CD14-positive monocyte (primary cell): ENCODE results near the gene UNC93B1. TPM values are rescaled to one million over a fixed set of nuclear protein-coding genes. Genes with fewer than 3 reads are reported as not detected.
"Not testable (repeated sequence)": the region's sequence is repeated elsewhere in the genome, so short reads cannot be mapped to it uniquely, and the experiment has no call there.

Experiments used
- DNase-seq, 3 donors: peaks; one replicate each; pipeline ENCODE4 v3.0.0-alpha.2; 2011 to 2022
- H2AFZ ChIP-seq: 2 replicates; pipeline ENCODE4 v1.6.0; 2012; ENCODE audit warnings: mild to moderate bottlenecking, low read depth, low read length, inconsistent platforms; ENCODE audit not compliant: insufficient read depth, poor library complexity, severe bottlenecking
- H3K27ac ChIP-seq, 2 donors: 1 replicate in 1 of 2; 2 replicates in 1 of 2; pipeline ENCODE4 v1.5.1; 2012 to 2013; ENCODE audit warnings: low read length in 2 of 2, control low read depth in 1 of 2, inconsistent platforms in 1 of 2, low read depth in 1 of 2, mild to moderate bottlenecking in 1 of 2
- H3K27me3 ChIP-seq, 2 donors: one replicate each; pipeline versions ENCODE4 v1.6.0 to v1.6.1; 2011 to 2013; ENCODE audit warnings: low read length in 2 of 2; ENCODE audit not compliant: control insufficient read depth in 2 of 2, insufficient read depth in 2 of 2
- H3K36me3 ChIP-seq, 2 donors: replicated peaks in 1 of 2; 1 replicate in 1 of 2; 2 replicates in 1 of 2; pipeline versions ENCODE4 v1.5.1 to v1.6.1; 2012 to 2013; ENCODE audit warnings: low read length in 2 of 2, control low read depth in 1 of 2, inconsistent platforms in 1 of 2, mild to moderate bottlenecking in 1 of 2; ENCODE audit not compliant: insufficient read depth in 2 of 2, control insufficient read depth in 1 of 2
- H3K4me1 ChIP-seq, 2 donors: 1 replicate in 1 of 2; 2 replicates in 1 of 2; pipeline versions ENCODE4 v1.5.1 to v1.6.1; 2012 to 2013; ENCODE audit warnings: low read length in 2 of 2, control low read depth in 1 of 2, inconsistent platforms in 1 of 2, mild to moderate bottlenecking in 1 of 2, moderate library complexity in 1 of 2; ENCODE audit not compliant: insufficient read depth in 2 of 2, control insufficient read depth in 1 of 2
- H3K4me2 ChIP-seq: replicated peaks from 2 replicates; pipeline ENCODE3; 2012; ENCODE audit warnings: low read length, moderate library complexity, mild to moderate bottlenecking; ENCODE audit not compliant: poor library complexity, severe bottlenecking; ENCODE audit errors: extremely low read depth
- H3K4me3 ChIP-seq, 3 experiments: fragments of 200-600 bp in 1 of 3; sonication (generic) in 1 of 3; replicated peaks in 1 of 3; 1 replicate in 2 of 3; 2 replicates in 1 of 3; pipeline ENCODE4 v1.5.1; 2011 to 2013; ENCODE audit warnings: low read length in 3 of 3, mild to moderate bottlenecking in 3 of 3, control low read depth in 2 of 3, low read depth in 2 of 3, inconsistent platforms in 1 of 3, moderate library complexity in 1 of 3
- H3K79me2 ChIP-seq: 2 replicates; pipeline ENCODE4 v1.6.0; 2012; ENCODE audit warnings: mild to moderate bottlenecking, control low read depth, inconsistent platforms, low read length, moderate library complexity; ENCODE audit not compliant: insufficient read depth
- H3K9ac ChIP-seq: 2 replicates; pipeline ENCODE4 v1.6.0; 2017; ENCODE audit warnings: low read length, mild to moderate bottlenecking; ENCODE audit not compliant: insufficient read depth, poor library complexity, severe bottlenecking
- H3K9me3 ChIP-seq, 2 donors: replicated peaks in 1 of 2; 1 replicate in 1 of 2; 2 replicates in 1 of 2; pipeline versions ENCODE4 v1.5.1 to v1.6.1; 2012 to 2013; ENCODE audit warnings: low read length in 2 of 2, control low read depth in 1 of 2; ENCODE audit not compliant: control insufficient read depth in 1 of 2, insufficient read depth in 1 of 2
- H4K20me1 ChIP-seq: 2 replicates; pipeline ENCODE4 v1.6.0; 2012; ENCODE audit warnings: mild to moderate bottlenecking, low read length, control low read depth, moderate library complexity; ENCODE audit not compliant: insufficient read depth
- H3K27ac Mint-ChIP-seq, 7 donors: one replicate each; pipeline ENCODE4 v1.8.0; 2020; ENCODE audit warnings: mild to moderate bottlenecking in 7 of 7, mixed read lengths in 7 of 7, moderate library complexity in 6 of 7, inconsistent platforms in 2 of 7
- H3K27me3 Mint-ChIP-seq, 3 donors: one replicate each; pipeline ENCODE4 v1.8.0; 2021 to 2022; ENCODE audit warnings: low read depth in 3 of 3, mild to moderate bottlenecking in 3 of 3, mixed read lengths in 3 of 3, moderate library complexity in 3 of 3, inconsistent platforms in 1 of 3
- H3K36me3 Mint-ChIP-seq, 2 donors: one replicate each; pipeline ENCODE4 v1.8.0; 2020; ENCODE audit warnings: mixed read lengths in 2 of 2, inconsistent platforms in 1 of 2, mild to moderate bottlenecking in 1 of 2
- H3K4me1 Mint-ChIP-seq: one replicate; pipeline ENCODE4 v1.8.0; 2020; ENCODE audit warnings: mild to moderate bottlenecking, mixed read lengths
- H3K4me3 Mint-ChIP-seq, 2 donors: one replicate each; pipeline ENCODE4 v1.8.0; 2020; ENCODE audit warnings: mild to moderate bottlenecking in 2 of 2, mixed read lengths in 2 of 2, moderate library complexity in 1 of 2
- H3K9me3 Mint-ChIP-seq, 7 donors: one replicate each; pipeline ENCODE4 v1.8.0; 2020 to 2022; ENCODE audit warnings: mixed read lengths in 7 of 7, mild to moderate bottlenecking in 6 of 7, moderate library complexity in 6 of 7, inconsistent platforms in 2 of 7
- CTCF ChIP-seq: fragments of 200-600 bp; IDR thresholded peaks from one replicate; pipeline ENCODE4 v1.8.0; 2022; ENCODE audit warnings: antibody characterized with exemption, mild to moderate bottlenecking
- WGBS: methylation state at CpG from one replicate; pipeline ENCODE4 v1.1.5; 2013; ENCODE audit warnings: missing lambda C conversion rate; ENCODE audit not compliant: insufficient coverage; 5-methylcytosine and 5-hydroxymethylcytosine counted together
- intact Hi-C, 2 donors: fragments of 100-400 bp; cut with micrococcal nuclease; formaldehyde crosslinking; loops; one replicate each; pipeline versions ENCODE4 v1.15.0 to v1.15.1; 2023
- polyA plus RNA-seq, 3 donors: library from polyadenylated mRNA; depleted of rRNA in 1 of 3; unstranded in 2 of 3; stranded (reverse) in 1 of 3; fragments of 300-500 nt in 2 of 3; fragments of >200 nt in 1 of 3; fragmentation: Illumina TruSeq in 2 of 3; gene quantifications; 1 replicate in 2 of 3; 2 replicates in 1 of 3; pipeline ENCODE4 v1.2.3, GENCODE V29; 2012 to 2021

UNC93B1 gene
- polyA plus RNA-seq, 3 donors = 185 to 301 (median 220) TPM

DNA sequence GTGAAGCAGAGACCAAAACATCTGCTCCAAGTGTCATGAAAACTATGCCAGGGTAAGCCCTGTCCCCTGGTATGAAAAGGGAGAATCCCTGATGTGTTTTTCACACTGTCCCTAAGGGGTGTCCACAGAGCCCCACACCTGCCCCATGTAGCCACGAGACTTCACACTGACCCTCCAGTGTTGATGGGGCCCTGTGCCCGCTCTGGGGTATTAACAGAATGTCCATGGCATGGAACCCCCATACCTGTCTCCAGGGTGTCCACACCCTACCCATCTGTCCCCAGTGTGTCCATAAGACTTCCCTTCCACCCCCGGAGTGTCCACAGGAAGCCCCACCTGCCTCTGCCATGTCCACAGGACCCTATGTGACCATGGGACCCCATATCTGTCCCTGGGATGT lies 8.8 kb downstream of the UNC93B1 start:
- H3K27me3 Mint-ChIP-seq, H3K9me3 Mint-ChIP-seq, H3K27ac ChIP-seq, intact Hi-C loops, DNase-seq, H3K27me3 ChIP-seq, H3K9me3 ChIP-seq, H3K4me3 ChIP-seq, H3K4me2 ChIP-seq, H2AFZ ChIP-seq, H3K9ac ChIP-seq, H3K4me3 Mint-ChIP-seq: not testable (repeated sequence)
- WGBS = 100% methylated on average over 2 of the region's 3 CpGs
- H4K20me1 ChIP-seq = peaks cover 77% of the 10 kb centered on the region
- Mint-ChIP-seq H3K4me1 (peaks cover 48% of the 10 kb centered on the region), H3K36me3 (peaks cover 44 to 73% of the 10 kb centered on the region in 2 donors), H3K27ac (peak overlapping the region in 2 of 7 donors; percentile 16 to 58)
- H3K36me3 ChIP-seq = peaks cover 46 to 64% of the 10 kb centered on the region in 2 donors
- H3K4me1 ChIP-seq = peaks cover 34 to 43% of the 10 kb centered on the region in 2 donors
- H3K79me2 ChIP-seq = peaks cover 23% of the 10 kb centered on the region

DNA sequence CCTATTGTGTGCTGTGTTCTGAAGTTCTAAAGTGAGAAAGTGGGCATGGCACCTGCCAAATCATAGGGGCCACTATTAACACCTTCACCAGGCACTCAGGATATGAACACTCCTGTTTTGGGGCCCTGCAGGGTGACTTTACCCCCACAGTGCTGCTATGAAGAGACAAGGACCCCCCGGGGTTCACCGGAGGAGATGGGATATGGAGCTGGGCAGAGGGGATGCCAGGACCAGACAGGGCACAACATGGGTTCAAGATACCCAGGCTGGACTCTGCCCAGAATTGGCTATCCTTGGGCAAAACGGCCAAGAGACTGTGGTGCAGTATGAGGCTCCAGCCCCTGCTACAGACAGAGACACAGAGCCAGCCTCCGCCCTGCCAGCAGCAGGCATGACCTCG lies 9.5 kb downstream of the UNC93B1 start:
- H2AFZ ChIP-seq, H3K27me3 Mint-ChIP-seq, H3K9me3 Mint-ChIP-seq, DNase-seq, H3K9me3 ChIP-seq, H3K4me3 ChIP-seq, H3K27me3 ChIP-seq, H3K27ac Mint-ChIP-seq, H3K27ac ChIP-seq, H3K9ac ChIP-seq, H3K4me2 ChIP-seq, intact Hi-C loops, H3K4me3 Mint-ChIP-seq: not testable (repeated sequence)
- Mint-ChIP-seq H3K36me3 (peaks cover 44 to 67% of the 10 kb centered on the region in 2 donors), H3K4me1 (peaks cover 44% of the 10 kb centered on the region)
- Histone ChIP-seq H3K36me3 (peaks cover 38 to 56% of the 10 kb centered on the region in 2 donors), H4K20me1 (peaks cover 70% of the 10 kb centered on the region), H3K79me2 (peaks cover 16% of the 10 kb centered on the region), H3K4me1 (peaks cover 33 to 35% of the 10 kb centered on the region in 2 donors)
- 100% methylated on average over 5 of the region's 5 CpGs for WGBS

GRCh38 chr11:67993821-67994220 lies 10.1 kb downstream of the UNC93B1 start:
- Histone ChIP-seq H3K36me3 (peaks cover 33 to 51% of the 10 kb centered on the region in 2 donors), H4K20me1 (peaks cover 64% of the 10 kb centered on the region), H3K4me1 (peaks cover 27 to 30% of the 10 kb centered on the region in 2 donors)
- H3K27me3 ChIP-seq, H3K9me3 Mint-ChIP-seq, H3K9ac ChIP-seq, H3K4me2 ChIP-seq, intact Hi-C loops, H3K27ac ChIP-seq, H3K4me3 Mint-ChIP-seq, H3K79me2 ChIP-seq, H3K4me3 ChIP-seq, H3K27me3 Mint-ChIP-seq, H3K9me3 ChIP-seq, H2AFZ ChIP-seq: not testable (repeated sequence)
- Mint-ChIP-seq H3K36me3 (peaks cover 44 to 61% of the 10 kb centered on the region in 2 donors), H3K27ac (peak overlapping the region in 2 of 7 donors; percentile 25 to 57), H3K4me1 (peaks cover 42% of the 10 kb centered on the region)
- WGBS = 20% methylated on average over 10 of the region's 12 CpGs
- DNase-seq = peak in 1 of 3 donors; percentile 16
- TF ChIP-seq CTCF = peak; percentile 78

DNA sequence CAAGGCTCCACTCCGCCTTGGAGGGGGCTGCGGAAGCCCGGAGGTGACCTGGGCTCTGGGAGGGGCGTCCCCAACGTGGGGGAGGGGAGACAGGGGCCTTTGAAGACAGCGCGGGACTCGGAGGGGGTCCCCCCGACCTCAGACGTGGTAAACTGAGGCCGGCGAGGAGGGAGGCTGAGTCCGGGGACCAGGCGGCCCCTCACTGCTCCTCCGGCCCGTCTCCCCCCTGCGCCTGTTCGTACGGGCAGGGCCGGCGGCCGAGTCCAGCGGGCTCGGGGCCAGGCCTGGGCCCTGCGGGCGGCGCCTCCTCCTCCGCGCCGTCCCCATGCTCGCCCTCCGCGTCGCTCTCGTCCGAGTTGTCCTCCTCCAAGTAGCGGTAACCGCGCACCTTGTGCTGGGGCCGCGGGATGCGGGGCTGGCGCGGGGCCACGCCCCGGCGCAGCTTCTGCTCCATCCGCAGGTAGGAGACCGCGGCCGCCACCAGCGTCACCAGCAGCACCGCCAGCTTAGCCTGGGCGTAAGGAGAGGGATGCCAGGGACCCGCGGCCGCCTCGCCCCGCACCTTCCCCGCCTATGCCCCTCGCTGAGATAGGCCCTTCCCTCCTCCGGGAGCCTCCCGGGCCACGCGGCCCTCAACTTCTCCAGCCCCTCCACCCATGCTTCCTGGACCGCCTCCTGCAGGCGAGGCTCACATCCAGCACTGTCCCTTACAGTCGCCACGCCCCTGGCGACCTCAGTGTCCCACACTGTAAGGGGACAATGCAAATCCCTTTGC lies 12.4 kb downstream of the UNC93B1 start:
- H3K9ac ChIP-seq, H3K27ac Mint-ChIP-seq, intact Hi-C loops, H3K4me1 ChIP-seq, H2AFZ ChIP-seq, H3K9me3 ChIP-seq, H3K9me3 Mint-ChIP-seq, H3K4me3 ChIP-seq, DNase-seq, H3K27me3 Mint-ChIP-seq, H3K79me2 ChIP-seq, H3K4me2 ChIP-seq, H3K27me3 ChIP-seq, H3K27ac ChIP-seq: not testable (repeated sequence)
- Histone ChIP-seq H3K36me3 (peaks cover 21 to 35% of the 10 kb centered on the region in 2 donors), H4K20me1 (peaks cover 41% of the 10 kb centered on the region)
- Mint-ChIP-seq H3K36me3 (peaks cover 28 to 41% of the 10 kb centered on the region in 2 donors), H3K4me3 (peak overlapping the region in 1 of 2 donors; percentile 60), H3K4me1 (peaks cover 19% of the 10 kb centered on the region)
- 50% methylated on average over 2 of the region's 70 CpGs for WGBS
